ENCODE results near the gene GSC. TPM values are rescaled to one million over a fixed set of nuclear protein-coding genes. Genes with fewer than 3 reads are reported as not detected.
A peak's percentile ranks its signal among the peaks of the same experiment; 100 is the strongest.

GSC gene
- total RNA-seq, 2 experiments from 2014 or later: not detected

DNA sequence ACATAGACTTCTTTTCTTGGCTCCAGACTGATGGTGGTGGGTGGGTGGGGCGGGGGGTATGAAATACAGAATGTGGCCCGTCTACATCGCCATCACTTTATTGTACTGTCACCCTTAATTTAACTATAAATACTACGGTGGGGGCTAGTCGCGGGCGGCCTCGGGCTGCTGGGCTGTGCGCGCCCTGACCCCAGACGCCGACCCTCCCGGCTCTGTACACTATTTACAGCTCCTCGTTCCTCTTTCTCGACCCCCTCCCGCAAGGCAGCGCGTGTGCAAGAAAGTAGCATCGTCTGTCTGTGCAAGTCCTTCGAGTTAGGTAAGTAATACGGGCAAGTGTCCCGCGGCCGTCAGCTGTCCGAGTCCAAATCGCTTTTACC lies 1.8 kb downstream of the GSC start:
- H3K4me1 Mint-ChIP-seq: peaks cover 15% of the 10 kb centered on the region
- CTCF ChIA-PET: no interaction called here

DNA sequence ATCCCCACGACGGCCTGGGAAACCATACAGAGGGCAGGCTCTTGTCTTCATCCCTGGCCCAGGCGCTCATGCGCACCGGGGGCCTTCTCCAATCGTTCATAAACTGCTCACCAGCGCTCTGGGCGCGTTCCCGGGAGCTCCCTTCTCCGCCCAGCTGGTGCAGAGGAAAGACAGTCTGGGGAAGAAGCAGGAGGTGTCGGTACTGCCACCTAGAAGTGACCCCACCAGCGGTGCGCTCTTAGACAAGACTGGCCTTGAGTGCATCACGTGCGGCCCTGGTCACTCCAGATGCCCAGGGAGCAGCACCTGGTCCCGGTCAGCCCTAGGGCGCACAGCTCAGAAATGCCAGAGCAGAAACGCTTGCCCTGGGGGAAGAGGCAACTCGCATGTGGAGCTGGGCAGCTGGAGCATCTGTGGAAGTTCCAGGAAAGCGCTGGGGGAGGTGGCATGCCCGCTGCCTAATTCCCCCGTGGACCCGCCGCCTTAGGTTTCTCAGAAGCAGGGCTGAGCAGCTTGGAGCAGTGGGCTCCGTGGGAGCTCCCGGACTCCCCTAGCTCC lies 2.5 kb downstream of the GSC start:
- Mint-ChIP-seq H3K4me1 (peaks cover 15% of the 10 kb centered on the region), H3K4me3 (no peak overlapping the region), H3K27ac (no peak overlapping the region), H3K27me3 (peaks cover 80% of the 10 kb centered on the region), H3K36me3 (ENCODE audit: low read depth) (peaks cover 20% of the 10 kb centered on the region), H3K9me3 (no peaks in the 10 kb centered on the region)
- no peak for DNase-seq
- ChIA-PET CTCF (no interaction called here), POLR2A (interaction anchor here (1.6 kb wide), 1 partner anchor 9 kb away, joined by 4 read pairs; no protein-coding TSS in a partner anchor)

More for the DNA sequence above, 1.8 kb downstream of the GSC start:
- POLR2A ChIA-PET: interaction anchor here (1.6 kb wide), 1 partner anchor 8 kb away, joined by 4 read pairs; no protein-coding TSS in a partner anchor
- no peak for DNase-seq
- peak overlapping the region; percentile 69 for H3K4me3 Mint-ChIP-seq
- H3K36me3 Mint-ChIP-seq (ENCODE audit: low read depth): peaks cover 24% of the 10 kb centered on the region
- no peak overlapping the region for H3K27ac Mint-ChIP-seq
- peaks cover 82% of the 10 kb centered on the region for H3K27me3 Mint-ChIP-seq
- H3K9me3 Mint-ChIP-seq: no peaks in the 10 kb centered on the region

DNA sequence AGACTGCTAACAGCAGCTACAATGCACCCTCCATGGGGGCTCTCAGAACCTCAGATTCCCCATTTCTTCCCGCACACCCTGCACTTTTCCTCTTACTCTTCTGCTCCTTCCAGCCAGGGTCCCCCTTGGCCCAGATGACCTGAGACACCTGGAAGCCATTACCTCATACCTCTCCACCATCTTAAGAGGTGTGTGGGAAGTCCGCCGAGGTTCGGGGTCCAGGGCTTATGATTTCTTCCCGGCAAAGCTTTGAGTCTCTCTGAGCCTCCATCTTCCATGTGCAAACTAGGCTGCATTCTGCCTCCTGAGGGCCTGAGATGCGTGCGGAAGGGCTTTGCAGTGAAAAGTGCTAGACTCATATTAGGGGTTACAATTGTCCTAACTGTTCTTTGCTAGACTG lies 5.3 kb downstream of the GSC start:
- Mint-ChIP-seq H3K27ac (no peak overlapping the region), H3K4me3 (no peak overlapping the region), H3K9me3 (no peaks in the 10 kb centered on the region), H3K27me3 (peaks cover 64% of the 10 kb centered on the region), H3K36me3 (ENCODE audit: low read depth) (peaks cover 10% of the 10 kb centered on the region), H3K4me1 (peaks cover 12% of the 10 kb centered on the region)
- POLR2A ChIA-PET: no interaction called here
- CTCF ChIA-PET: no interaction called here
- DNase-seq: no peak

DNA sequence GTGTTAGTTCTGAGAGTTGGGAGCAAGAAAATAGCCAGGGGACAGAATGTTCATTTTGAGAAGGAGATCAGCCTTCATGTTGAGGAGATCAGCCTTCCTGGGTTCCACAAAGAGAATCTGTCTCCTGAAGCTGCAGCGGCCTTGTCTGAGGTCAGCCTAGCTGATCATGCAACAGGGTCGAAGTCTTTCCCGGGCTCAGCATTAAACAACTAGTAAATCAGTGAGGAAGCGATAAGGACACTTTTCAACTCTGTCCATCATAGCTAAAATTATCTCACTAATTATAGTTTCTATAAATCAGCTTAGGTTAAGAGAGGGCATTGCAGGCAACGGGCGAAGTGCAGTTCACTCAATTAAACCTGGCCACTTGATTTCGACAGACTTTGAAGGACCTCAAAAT lies 7.5 kb downstream of the GSC start:
- Mint-ChIP-seq H3K27ac (no peak overlapping the region), H3K4me3 (no peak overlapping the region), H3K36me3 (ENCODE audit: low read depth) (no peaks in the 10 kb centered on the region), H3K4me1 (no peaks in the 10 kb centered on the region), H3K9me3 (no peaks in the 10 kb centered on the region), H3K27me3 (peaks cover 46% of the 10 kb centered on the region)
- ChIA-PET POLR2A (no interaction called here), CTCF (no interaction called here)
- no peak for DNase-seq

DNA sequence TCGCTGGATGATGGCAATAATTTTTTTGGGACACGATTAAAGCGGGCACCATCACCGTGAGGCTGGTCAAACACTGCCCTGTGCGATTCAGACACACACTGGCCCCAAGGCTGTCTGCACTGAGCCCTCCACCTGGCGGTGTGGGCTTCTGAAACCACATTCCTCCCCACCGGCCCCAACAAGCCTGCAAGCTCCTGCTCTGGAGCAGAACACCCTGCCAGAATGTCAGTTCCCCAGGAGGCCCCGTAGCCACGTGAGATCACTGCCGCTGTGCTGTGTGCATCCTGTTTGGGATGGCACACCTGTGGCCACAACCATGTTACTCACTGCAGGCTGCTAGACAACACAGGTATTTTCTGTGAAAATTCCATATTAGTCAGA lies 7.9 kb downstream of the GSC start:
- H3K4me1 Mint-ChIP-seq: no peaks in the 10 kb centered on the region
- ChIA-PET CTCF (interaction anchor here (0.5 kb wide), 1 partner anchor 698 kb away, joined by 3 read pairs; no protein-coding TSS in a partner anchor), POLR2A (no interaction called here)
- no peak overlapping the region for H3K4me3 Mint-ChIP-seq
- no peaks in the 10 kb centered on the region for H3K9me3 Mint-ChIP-seq
- no peaks in the 10 kb centered on the region for H3K36me3 Mint-ChIP-seq (ENCODE audit: low read depth)
- no peak for DNase-seq
- H3K27me3 Mint-ChIP-seq: peaks cover 42% of the 10 kb centered on the region
- H3K27ac Mint-ChIP-seq: no peak overlapping the region

DNA sequence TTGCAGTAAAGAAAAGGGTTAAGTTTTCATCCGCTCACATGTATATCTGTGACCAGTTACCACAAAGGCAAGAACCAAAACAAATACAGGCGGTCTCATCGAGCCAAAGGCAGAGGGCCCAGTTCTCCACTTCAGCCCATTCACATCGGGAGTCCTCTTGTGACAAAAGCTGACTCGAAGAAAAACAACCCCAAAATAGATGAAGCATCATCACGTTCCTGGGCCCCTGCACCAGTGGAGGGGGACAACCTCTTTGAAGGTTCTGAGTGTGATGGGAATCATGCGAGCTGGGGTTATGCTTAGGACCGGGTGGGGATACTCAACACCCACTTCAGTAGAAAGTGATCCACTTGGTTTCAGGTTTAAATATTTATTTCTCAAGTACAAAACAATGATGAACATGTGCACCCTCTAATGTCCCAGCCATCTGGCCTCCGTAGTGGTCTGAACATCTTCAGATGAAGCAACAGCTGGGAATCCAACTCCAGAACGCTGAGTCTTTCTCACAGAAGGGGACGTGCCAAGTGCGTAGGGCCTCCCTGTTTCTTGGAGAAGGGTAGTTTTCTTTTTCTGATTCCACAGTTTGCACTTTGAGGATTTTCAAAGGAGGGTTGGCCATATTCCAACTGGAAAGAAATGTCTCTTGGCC lies 8.4 kb downstream of the GSC start:
- no peak for DNase-seq
- H3K9me3 Mint-ChIP-seq: no peaks in the 10 kb centered on the region
- no peaks in the 10 kb centered on the region for H3K4me1 Mint-ChIP-seq
- CTCF ChIA-PET: interaction anchor here (0.5 kb wide), 1 partner anchor 698 kb away, joined by 3 read pairs; no protein-coding TSS in a partner anchor
- H3K27ac Mint-ChIP-seq: no peak overlapping the region
- POLR2A ChIA-PET: no interaction called here
- no peaks in the 10 kb centered on the region for H3K36me3 Mint-ChIP-seq (ENCODE audit: low read depth)
- H3K27me3 Mint-ChIP-seq: peaks cover 38% of the 10 kb centered on the region
- H3K4me3 Mint-ChIP-seq: no peak overlapping the region

DNA sequence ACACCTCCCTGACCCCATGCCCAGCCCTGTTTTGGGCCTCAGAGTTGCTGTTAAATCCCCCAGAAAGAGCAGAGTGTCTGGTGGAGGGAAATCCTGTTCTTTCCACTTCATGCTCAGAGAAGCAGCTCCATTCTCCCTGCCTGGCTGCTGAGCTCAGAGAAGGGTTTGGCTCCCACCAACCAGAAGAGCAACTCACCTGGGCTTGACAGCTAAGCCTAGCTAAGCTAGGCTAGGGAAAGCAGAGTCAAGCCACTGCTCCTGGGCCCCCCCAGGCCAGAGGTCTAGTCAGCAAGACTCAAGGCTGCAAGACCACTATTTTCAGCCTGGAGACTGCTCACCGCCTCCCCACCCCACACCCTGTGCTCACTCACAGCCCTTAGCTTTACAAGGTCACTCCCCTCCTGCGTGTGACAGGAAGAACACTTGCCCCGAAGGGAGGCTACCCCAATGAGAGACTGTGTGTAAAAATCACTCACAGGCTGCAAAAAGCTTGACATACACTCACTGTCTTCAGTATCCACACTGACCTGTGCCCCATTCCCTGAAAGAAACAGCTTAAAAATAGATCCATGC lies 13.5 kb downstream of the GSC start:
- Mint-ChIP-seq H3K27ac (no peak overlapping the region), H3K4me3 (no peak overlapping the region), H3K36me3 (ENCODE audit: low read depth) (no peaks in the 10 kb centered on the region), H3K4me1 (no peaks in the 10 kb centered on the region), H3K27me3 (peaks cover 2% of the 10 kb centered on the region), H3K9me3 (no peaks in the 10 kb centered on the region)
- ChIA-PET CTCF (no interaction called here), POLR2A (no interaction called here)
- no peak for DNase-seq

DNA sequence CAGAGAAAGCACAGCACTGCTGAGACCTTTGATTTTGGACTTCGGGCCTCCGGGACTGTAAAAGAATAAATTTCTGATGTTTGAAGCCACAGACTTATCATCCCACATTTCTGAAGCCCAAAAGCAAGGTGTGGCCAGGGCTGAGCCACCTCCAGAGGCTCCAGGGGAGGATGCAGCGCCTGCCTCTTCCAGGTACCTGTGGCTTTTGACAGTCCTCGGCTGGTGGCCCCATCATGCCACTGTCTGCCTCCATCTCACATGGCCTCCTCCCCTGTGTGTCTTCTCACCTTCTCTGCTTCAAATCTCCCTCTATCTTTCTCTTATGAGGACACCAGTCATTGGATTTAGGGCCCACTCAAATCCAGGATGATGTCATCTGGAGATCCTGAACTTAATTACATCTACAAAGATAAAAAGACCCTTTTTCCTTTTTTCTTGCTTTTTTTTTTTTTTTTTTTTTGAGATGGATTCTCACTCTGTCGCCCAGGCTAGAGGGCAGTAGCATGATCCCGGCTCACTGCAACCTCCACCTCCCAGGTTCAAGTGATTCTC lies 15.4 kb downstream of the GSC start:
- H3K9me3 Mint-ChIP-seq: no peaks in the 10 kb centered on the region
- no peaks in the 10 kb centered on the region for H3K4me1 Mint-ChIP-seq
- H3K36me3 Mint-ChIP-seq (ENCODE audit: low read depth): no peaks in the 10 kb centered on the region
- ChIA-PET POLR2A (no interaction called here), CTCF (no interaction called here)
- no peaks in the 10 kb centered on the region for H3K27me3 Mint-ChIP-seq
- no peak for DNase-seq
- H3K27ac Mint-ChIP-seq: no peak overlapping the region
- H3K4me3 Mint-ChIP-seq: no peak overlapping the region

DNA sequence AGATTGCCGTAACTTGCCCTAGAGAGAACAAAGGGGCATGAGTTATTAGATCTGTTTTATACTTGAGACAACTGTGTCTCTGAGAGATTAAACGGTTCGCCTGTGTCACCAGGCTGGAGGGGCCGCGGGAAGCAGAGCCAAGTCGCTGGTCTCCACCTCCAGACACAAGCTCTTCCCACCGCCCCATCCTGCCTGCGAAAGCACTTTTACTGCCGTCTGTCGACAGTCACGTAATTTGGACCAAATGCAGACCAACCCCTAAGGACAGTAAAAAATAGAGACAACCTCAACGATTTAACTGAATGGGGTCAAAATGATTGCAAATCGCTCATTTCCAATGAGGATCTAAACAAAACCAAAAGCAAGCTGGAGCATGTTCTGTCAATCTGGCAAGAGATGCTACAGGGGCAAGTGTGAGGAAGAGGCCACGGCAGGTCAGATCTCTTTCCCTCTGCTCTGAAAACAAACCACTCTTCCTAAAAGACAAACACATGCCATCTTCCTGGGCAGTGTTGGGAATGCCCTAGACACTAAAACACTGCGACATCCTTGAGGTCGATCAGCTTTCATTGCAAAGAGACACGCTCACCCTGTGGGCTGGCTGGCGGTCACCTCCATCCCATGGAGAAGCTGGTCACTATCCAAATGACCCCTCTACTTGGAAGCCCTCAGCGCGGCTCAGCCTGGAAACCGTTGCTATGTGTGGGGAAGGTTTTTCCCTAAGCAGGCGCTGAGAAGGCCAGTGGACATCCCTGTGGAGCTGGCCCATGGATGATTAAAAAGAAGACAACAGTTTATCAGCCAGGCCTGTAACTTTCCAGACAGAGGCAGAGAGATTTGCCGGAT lies 17.1 kb downstream of the GSC start:
- Mint-ChIP-seq H3K4me1 (no peaks in the 10 kb centered on the region), H3K27me3 (no peaks in the 10 kb centered on the region), H3K36me3 (ENCODE audit: low read depth) (no peaks in the 10 kb centered on the region), H3K4me3 (no peak overlapping the region), H3K27ac (no peak overlapping the region), H3K9me3 (no peaks in the 10 kb centered on the region)
- POLR2A ChIA-PET: no interaction called here
- CTCF ChIA-PET: no interaction called here
- no peak for DNase-seq

DNA sequence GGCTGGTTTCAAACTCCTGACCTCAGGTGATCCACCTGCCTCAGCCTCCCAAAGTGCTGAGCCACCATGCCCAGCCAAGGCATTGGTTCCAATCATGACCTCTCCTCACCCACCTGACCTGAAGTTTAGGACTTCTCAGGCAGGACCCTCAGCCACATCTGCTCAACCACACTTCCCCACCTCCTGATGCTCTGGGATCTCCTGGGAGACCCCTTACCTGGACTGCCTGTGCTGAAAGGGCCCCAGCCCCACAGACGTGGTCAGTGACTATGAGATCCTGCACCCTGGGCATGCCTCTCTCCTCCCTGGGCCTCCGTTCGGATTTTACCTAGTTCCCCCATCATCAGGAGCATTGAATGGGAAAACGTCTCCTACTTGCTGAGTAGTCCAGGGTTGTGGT lies 18.0 kb downstream of the GSC start:
- H3K4me3 Mint-ChIP-seq: no peak overlapping the region
- ChIA-PET CTCF (no interaction called here), POLR2A (no interaction called here)
- no peaks in the 10 kb centered on the region for H3K9me3 Mint-ChIP-seq
- no peak for DNase-seq
- no peaks in the 10 kb centered on the region for H3K36me3 Mint-ChIP-seq (ENCODE audit: low read depth)
- H3K4me1 Mint-ChIP-seq: no peaks in the 10 kb centered on the region
- H3K27ac Mint-ChIP-seq: no peak overlapping the region
- H3K27me3 Mint-ChIP-seq: no peaks in the 10 kb centered on the region

DNA sequence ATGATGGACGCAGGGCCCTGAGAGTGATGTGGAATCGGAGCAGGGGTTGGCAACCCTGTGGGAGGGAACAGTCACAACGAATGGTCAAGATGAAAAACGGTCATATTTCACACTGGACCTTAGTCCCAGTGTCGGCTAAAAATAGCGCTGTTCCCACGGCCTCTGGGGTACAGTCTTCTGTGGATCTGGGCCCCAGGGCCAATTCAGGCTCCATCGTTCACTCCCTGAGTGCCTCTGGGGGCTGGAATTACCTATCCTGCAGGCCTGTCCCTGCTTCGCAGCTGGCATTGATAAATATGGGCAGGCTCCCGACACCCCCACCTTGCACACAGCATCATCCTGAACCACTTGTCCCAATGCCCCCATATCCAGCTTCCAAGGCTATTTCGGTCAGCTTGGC lies 18.6 kb downstream of the GSC start:
- no peaks in the 10 kb centered on the region for H3K27me3 Mint-ChIP-seq
- ChIA-PET CTCF (no interaction called here), POLR2A (no interaction called here)
- H3K9me3 Mint-ChIP-seq: no peaks in the 10 kb centered on the region
- no peak overlapping the region for H3K27ac Mint-ChIP-seq
- H3K4me3 Mint-ChIP-seq: no peak overlapping the region
- H3K4me1 Mint-ChIP-seq: no peaks in the 10 kb centered on the region
- no peak for DNase-seq
- no peaks in the 10 kb centered on the region for H3K36me3 Mint-ChIP-seq (ENCODE audit: low read depth)

DNA sequence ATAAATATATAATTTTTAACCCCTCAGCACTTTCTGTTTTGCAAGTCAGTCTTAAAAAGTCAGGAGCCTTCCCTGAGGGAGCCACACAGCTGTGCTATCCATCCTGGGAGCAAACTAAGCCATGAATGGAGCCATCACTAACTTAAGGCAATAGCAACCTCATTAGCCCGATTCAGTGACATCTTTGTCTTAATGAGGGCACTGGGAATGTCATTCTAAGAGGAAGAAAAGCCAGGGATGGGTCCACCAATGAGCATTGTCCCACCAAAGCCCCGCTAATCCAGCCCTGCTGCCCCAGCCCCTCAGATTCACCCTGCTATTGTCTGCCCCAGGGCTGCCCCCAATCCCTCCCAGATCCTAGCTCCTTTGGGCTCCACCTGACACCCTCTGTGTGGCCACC lies 19.5 kb downstream of the GSC start:
- ChIA-PET CTCF (interaction anchor here (0.7 kb wide), 1 partner anchor 1954 kb away, joined by 3 read pairs; no protein-coding TSS in a partner anchor), POLR2A (no interaction called here)
- Mint-ChIP-seq H3K27me3 (no peaks in the 10 kb centered on the region), H3K27ac (no peak overlapping the region), H3K4me1 (no peaks in the 10 kb centered on the region), H3K9me3 (no peaks in the 10 kb centered on the region), H3K36me3 (ENCODE audit: low read depth) (no peaks in the 10 kb centered on the region), H3K4me3 (no peak overlapping the region)
- no peak for DNase-seq

DNA sequence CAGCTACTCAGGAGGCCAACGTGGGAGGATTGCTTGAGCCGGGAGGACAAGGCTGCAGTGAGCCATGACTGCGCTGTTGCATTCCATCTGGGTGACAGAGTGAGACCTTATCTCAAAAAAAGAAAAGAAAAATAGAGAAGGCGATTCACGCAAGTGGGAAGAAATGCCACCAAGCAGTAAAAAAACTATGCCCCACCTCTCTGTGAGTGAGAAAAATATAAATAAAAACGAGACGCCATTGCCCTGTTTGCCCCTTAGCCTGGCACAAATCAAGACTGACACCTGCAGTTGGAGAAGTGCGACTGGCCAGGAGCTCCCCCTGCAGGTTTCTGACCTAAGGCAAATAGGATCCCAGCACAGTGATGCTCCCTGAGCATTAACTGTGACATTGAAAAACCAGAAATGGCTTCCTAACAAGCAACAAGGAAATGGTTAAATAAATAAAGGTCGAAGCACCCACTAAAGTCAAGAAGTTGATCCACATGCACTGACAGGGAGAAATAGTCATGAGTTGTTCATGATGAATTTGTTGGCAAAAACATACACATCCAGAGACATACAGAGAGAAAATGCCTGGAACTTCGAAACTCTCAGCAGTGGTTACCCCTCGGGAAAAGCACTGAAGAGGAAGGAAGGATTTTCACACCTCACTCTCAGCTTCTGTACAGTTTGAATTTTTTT lies 21.1 kb downstream of the GSC start:
- DNase-seq: peak; percentile 21
- Mint-ChIP-seq H3K9me3 (no peaks in the 10 kb centered on the region), H3K4me3 (no peak overlapping the region), H3K36me3 (ENCODE audit: low read depth) (no peaks in the 10 kb centered on the region), H3K4me1 (no peaks in the 10 kb centered on the region), H3K27me3 (no peaks in the 10 kb centered on the region), H3K27ac (no peak overlapping the region)
- CTCF ChIA-PET: interaction anchor here (0.7 to 1.2 kb wide), 2 partner anchors 8 to 40 kb away, joined by 3 read pairs; no protein-coding TSS in a partner anchor
- POLR2A ChIA-PET: no interaction called here

Measured in activated CD4-positive, alpha-beta memory T cell treated with anti-CD3 and anti-CD28 coated beads, Interleukin-2, amount 10 ng/mL, durations not matched to agents 7 days and 5 days (primary cell).